Muscle layer of colon (tissue), 2 donors: Measurements from ENCODE around the gene LRRC72.
"Not testable (repeated sequence)": the region's sequence is repeated elsewhere in the genome, so short reads cannot be mapped to it uniquely, and the experiment has no call there.

Experiments
- H3K27ac ChIP-seq: one replicate; pipeline ENCODE4 v1.7.0; 2013; ENCODE audit warnings: low read depth, mild to moderate bottlenecking, low read length, moderate library complexity
- H3K27me3 ChIP-seq, 2 donors: one replicate each; pipeline ENCODE4 v1.7.0; 2013; ENCODE audit warnings: low read length in 2 of 2, mild to moderate bottlenecking in 2 of 2; ENCODE audit not compliant: insufficient read depth in 2 of 2, control insufficient read depth in 1 of 2
- H3K36me3 ChIP-seq: one replicate; pipeline ENCODE4 v1.7.0; 2013; ENCODE audit warnings: mild to moderate bottlenecking, low read length; ENCODE audit not compliant: insufficient read depth
- H3K4me1 ChIP-seq: one replicate; pipeline ENCODE4 v1.7.0; 2013; ENCODE audit warnings: mild to moderate bottlenecking, low read length; ENCODE audit not compliant: insufficient read depth
- H3K4me3 ChIP-seq, 2 donors: one replicate each; pipeline ENCODE4 v1.7.0; 2013; ENCODE audit warnings: low read length in 2 of 2, low read depth in 1 of 2, mild to moderate bottlenecking in 1 of 2, moderate library complexity in 1 of 2
- H3K9ac ChIP-seq: one replicate; pipeline ENCODE4 v1.7.0; 2013; ENCODE audit warnings: low read length
- H3K9me3 ChIP-seq: one replicate; pipeline ENCODE4 v1.7.0; 2013; ENCODE audit warnings: mild to moderate bottlenecking, low read length
- donor health status: abdominal sarcoma.
- donor health status: Adenocarcinoma of cecum.

Gene LRRC72

DNA sequence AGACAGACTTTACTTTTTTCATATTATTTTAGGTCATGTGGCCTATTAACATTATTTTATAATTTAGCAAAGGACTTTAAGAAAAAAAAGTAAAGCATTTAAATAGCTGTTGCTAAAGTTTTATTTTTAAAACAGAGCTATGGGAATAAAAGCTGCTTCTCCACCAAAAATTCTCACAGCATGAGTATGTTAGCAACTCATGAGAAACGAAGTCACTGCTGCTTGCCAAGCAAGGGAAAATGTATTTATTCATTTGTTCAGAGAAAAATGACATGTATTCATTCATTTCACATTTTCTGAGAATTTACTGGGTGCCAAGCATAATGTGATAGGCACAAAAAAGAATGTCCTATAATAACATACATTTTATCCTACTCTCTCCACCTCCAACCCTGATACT lies 5.1 kb downstream of the LRRC72 start:
- H3K9me3 ChIP-seq: no peaks in the 10 kb centered on the region
- no peak overlapping the region for H3K27ac ChIP-seq
- H3K27me3 ChIP-seq: no peaks in the 10 kb centered on the region
- H3K36me3 ChIP-seq: no peaks in the 10 kb centered on the region
- no peaks in the 10 kb centered on the region for H3K4me1 ChIP-seq
- H3K4me3 ChIP-seq: no peak overlapping the region
- H3K9ac ChIP-seq: no peak overlapping the region

DNA sequence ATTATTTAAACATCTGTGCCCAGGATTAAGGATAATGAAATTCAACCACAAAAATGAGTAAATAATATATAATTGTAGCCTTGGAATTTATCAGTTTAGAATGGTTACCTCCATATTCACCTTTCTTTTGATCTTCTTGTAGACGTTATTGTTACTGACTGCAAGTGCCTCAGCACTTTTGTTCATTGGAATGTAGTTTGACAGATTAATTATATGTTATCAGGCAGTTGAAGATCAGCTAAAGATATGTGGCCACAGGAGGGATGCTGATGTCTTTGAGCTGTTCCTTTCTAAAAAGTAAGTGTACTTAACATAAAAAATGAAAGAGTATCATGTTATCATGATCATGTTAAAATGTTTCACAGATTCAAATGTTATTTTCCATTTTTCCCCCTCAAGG lies 5.6 kb downstream of the LRRC72 start:
- H3K4me3 ChIP-seq: no peak overlapping the region
- H3K27ac ChIP-seq: no peak overlapping the region
- no peaks in the 10 kb centered on the region for H3K4me1 ChIP-seq
- no peak overlapping the region for H3K9ac ChIP-seq
- no peaks in the 10 kb centered on the region for H3K27me3 ChIP-seq
- H3K9me3 ChIP-seq: no peaks in the 10 kb centered on the region
- no peaks in the 10 kb centered on the region for H3K36me3 ChIP-seq

DNA sequence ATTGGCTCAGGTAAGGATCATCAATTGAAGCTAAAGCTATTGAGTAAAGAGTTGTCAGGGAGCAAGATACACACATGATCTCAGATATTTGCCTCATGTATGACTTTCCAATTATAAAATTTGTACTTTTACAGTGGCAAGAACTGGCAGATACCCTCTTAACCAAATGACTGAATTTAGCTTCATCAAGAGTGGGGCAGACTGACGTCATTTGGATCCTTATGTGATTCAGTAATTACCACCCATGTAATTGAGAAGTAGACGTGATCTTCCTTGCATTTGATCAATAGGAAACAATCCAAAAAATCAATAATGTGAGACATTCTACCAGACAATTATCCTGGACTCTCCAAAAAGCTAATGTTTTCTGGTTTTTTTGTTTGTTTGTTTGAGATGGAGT lies 8.9 kb downstream of the LRRC72 start:
- H3K36me3 ChIP-seq: no peaks in the 10 kb centered on the region
- H3K9ac ChIP-seq: no peak overlapping the region
- H3K9me3 ChIP-seq: no peaks in the 10 kb centered on the region
- H3K4me3 ChIP-seq: no peak overlapping the region
- no peak overlapping the region for H3K27ac ChIP-seq
- H3K27me3 ChIP-seq: no peaks in the 10 kb centered on the region
- H3K4me1 ChIP-seq: no peaks in the 10 kb centered on the region

GRCh38 chr7:16540559-16540958 lies 13.9 kb downstream of the LRRC72 start:
- not testable (repeated sequence) for H3K27me3 ChIP-seq, H3K9ac ChIP-seq, H3K27ac ChIP-seq, H3K36me3 ChIP-seq, H3K4me1 ChIP-seq, H3K4me3 ChIP-seq, H3K9me3 ChIP-seq

DNA sequence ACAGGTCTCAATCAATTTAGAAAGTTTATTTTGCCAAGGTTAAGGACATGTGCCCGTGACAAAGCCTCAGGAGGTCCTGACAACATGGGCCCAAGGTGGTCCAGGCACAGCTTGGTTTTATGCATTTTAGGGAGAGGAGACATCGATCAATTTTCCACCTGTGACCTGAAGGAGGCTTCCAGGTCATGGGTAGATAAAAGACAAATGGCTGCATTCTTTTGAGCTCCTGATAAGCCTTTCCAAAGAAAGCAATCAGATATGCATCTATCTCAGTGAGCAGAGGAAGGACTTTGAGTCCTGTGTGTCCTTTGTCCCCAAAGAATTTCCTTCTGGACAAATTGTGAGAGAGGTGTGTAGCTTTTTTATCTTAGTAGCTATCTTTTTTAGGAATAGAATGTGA lies 15.8 kb downstream of the LRRC72 start:
- no peak overlapping the region for H3K4me3 ChIP-seq
- no peaks in the 10 kb centered on the region for H3K4me1 ChIP-seq
- no peaks in the 10 kb centered on the region for H3K27me3 ChIP-seq
- H3K9ac ChIP-seq: no peak overlapping the region
- H3K27ac ChIP-seq: no peak overlapping the region
- H3K9me3 ChIP-seq: no peaks in the 10 kb centered on the region
- H3K36me3 ChIP-seq: no peaks in the 10 kb centered on the region

DNA sequence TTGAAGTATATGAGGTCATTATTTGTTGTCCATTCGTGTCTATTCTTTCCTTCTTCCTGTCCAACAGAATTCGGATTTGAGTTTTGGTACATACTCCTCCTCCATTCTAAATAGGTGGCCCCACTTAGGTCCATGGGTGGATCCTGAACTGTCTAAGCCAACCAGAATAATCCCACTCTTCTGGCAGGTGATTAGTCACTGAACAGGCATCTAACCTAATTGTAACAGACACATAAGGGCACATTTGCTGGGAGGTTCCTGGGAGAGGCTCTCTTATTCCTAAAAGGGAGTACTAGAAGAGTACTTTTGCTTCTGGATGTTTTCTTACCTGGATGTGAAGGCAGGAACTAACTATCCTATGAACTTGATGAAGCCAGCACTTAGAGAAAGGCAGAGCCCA lies 16.8 kb downstream of the LRRC72 start:
- Histone ChIP-seq H3K4me1 (no peaks in the 10 kb centered on the region), H3K9me3 (no peaks in the 10 kb centered on the region), H3K36me3 (no peaks in the 10 kb centered on the region), H3K27me3 (no peaks in the 10 kb centered on the region), H3K4me3 (no peak overlapping the region), H3K27ac (no peak overlapping the region), H3K9ac (no peak overlapping the region)

DNA sequence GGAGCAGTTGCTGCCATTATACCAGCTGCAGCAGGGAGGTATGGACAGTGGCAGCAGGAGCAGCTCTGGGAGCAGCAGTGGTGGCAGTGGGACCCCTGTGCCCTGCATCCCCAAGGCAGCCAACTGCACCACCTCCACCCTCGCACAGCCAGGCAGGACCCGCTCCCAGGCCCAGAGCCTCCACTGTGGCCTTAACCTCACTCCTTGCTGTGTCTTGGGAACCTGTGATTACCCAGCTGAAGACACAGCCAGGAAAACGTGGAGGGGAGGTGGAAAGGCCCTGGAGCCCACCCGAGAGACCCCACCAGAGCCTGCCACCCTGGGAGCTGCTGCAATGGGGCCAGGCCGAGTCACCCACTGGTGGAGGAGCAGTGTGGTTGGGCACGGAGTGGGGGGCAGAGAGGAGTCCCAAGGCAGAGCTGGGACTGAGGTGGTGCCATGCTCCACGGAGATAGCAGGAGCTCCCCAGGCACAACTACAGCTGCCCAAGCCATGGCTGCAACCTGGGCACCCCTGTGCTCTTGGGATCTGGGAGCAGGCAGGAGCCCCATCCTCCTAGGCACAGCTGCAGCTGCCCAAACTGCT lies 20.4 kb downstream of the LRRC72 start:
- Histone ChIP-seq H3K9me3 (no peaks in the 10 kb centered on the region), H3K9ac (no peak overlapping the region), H3K36me3 (no peaks in the 10 kb centered on the region), H3K4me1 (no peaks in the 10 kb centered on the region), H3K27ac (no peak overlapping the region), H3K27me3 (no peaks in the 10 kb centered on the region), H3K4me3 (no peak overlapping the region)

DNA sequence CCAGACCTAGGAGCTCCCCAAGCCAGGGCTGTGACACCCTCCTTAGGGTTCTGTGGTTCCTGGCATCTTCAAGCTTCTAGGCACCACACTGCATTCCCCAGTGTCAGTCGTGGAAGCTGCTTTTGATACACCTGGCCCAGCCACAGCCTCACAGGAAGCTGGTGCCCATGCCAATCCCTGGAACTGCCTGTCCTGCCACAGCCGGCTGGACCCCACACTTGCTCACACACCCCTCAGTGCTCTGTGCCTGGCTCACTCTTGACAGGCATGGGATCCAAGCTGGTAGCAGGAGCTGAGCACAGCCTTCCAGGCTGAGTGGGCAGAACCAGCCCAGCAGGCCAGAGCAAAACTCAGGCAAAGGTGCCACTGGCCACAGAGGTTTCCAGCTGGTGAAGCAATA lies 21.8 kb downstream of the LRRC72 start:
- no peak overlapping the region for H3K9ac ChIP-seq
- H3K9me3 ChIP-seq: no peaks in the 10 kb centered on the region
- H3K27ac ChIP-seq: no peak overlapping the region
- no peaks in the 10 kb centered on the region for H3K4me1 ChIP-seq
- no peaks in the 10 kb centered on the region for H3K36me3 ChIP-seq
- no peak overlapping the region for H3K4me3 ChIP-seq
- no peaks in the 10 kb centered on the region for H3K27me3 ChIP-seq

DNA sequence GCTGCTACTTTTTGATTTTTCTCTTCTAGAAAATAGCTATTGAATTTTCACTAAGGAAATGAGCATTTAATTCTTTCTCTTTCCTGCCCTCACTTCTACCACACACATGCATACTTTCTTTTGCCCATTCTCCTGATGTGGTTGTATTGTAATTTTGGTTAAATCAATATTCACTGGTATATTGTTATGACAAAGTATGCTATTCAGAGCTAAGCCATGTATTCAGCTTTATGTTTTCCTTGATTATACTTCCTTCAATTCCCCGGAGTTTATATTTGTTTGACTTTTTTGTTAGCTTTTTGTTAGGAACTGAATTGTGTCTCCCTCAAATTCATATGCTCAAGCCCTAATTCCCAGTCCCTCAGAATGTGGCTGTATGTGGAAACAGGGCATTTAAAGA lies 24.0 kb downstream of the LRRC72 start:
- no peak overlapping the region for H3K9ac ChIP-seq
- H3K36me3 ChIP-seq: no peaks in the 10 kb centered on the region
- H3K4me3 ChIP-seq: no peak overlapping the region
- H3K27me3 ChIP-seq: no peaks in the 10 kb centered on the region
- H3K4me1 ChIP-seq: no peaks in the 10 kb centered on the region
- H3K9me3 ChIP-seq: no peaks in the 10 kb centered on the region
- no peak overlapping the region for H3K27ac ChIP-seq

DNA sequence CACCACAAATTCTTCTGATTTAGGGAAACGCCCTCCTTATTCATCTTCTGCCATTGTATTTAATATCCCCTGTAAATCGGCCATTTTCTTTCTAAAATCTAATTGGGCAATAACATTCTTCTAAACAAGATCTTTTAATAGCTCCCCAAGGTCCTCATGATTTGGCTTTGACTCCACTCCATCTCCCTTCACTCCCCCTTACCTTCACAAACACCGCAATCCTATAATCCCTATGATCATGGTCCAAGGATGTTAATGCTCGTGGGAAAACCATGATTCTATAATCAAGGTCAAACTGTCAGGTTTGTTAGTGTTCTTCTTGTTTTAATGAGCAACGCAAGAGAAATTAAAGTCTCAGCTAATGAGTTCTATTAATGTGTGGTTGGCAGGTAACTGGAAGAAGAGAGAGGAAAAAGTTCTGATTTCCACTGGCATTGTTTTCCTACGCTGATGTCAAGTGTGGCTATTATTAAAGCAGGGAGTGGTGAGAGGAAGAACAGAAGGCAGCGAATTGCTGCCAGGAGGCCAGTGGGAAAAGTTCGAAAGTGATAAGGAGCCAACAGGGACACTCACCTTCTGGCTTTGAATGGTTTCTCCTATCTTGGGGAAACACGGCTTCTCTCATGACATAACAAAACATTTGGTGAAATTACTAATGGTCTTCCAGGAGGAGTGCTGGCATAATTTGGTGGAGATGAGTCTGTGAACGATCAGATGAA lies 28.1 kb downstream of the LRRC72 start:
- Histone ChIP-seq H3K36me3 (no peaks in the 10 kb centered on the region), H3K4me1 (no peaks in the 10 kb centered on the region), H3K4me3 (no peak overlapping the region), H3K9ac (no peak overlapping the region), H3K27me3 (no peaks in the 10 kb centered on the region), H3K27ac (no peak overlapping the region), H3K9me3 (no peaks in the 10 kb centered on the region)

DNA sequence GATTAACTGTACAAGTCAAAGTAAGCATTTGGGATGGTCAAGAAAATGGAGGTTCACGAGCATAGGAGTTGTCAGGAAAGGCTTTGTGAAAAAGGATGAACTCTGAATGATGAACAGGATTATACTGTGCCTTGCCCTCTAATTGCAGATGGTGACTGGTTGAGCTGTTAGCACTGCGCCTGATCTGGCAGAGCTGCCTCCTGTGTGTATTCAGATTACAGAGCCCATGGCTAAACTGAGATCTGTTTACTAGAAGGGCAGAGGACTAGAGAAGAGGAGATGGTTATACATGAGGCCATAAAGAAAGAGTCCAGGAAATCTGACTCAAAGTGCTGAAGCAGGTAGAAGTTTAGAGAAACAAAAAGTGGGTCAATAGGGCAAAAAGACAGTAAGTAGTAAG lies 29.7 kb downstream of the LRRC72 start:
- Histone ChIP-seq H3K9ac (no peak overlapping the region), H3K9me3 (no peaks in the 10 kb centered on the region)

GRCh38 chr7:16558761-16559302 lies 32.2 kb downstream of the LRRC72 start:
- Histone ChIP-seq H3K4me1 (no peaks in the 10 kb centered on the region), H3K9ac (no peak overlapping the region), H3K36me3 (no peaks in the 10 kb centered on the region), H3K4me3 (no peak overlapping the region), H3K27me3 (no peaks in the 10 kb centered on the region), H3K27ac (no peak overlapping the region), H3K9me3 (no peaks in the 10 kb centered on the region)

More for the DNA sequence above, 29.7 kb downstream of the LRRC72 start:
- Histone ChIP-seq H3K36me3 (no peaks in the 10 kb centered on the region), H3K27me3 (no peaks in the 10 kb centered on the region), H3K4me1 (no peaks in the 10 kb centered on the region), H3K27ac (no peak overlapping the region), H3K4me3 (no peak overlapping the region)
